ENCODE data around the gene PPP1R37. TPM values are rescaled to one million over a fixed set of nuclear protein-coding genes. Genes with fewer than 3 reads are reported as not detected.

The PPP1R37 gene
- total RNA-seq, 3 donors from 2014 or later (not counting 1 experiment from before 2014, with no cell fraction given) = 23.8 to 29.3 (median 25.0) TPM

DNA sequence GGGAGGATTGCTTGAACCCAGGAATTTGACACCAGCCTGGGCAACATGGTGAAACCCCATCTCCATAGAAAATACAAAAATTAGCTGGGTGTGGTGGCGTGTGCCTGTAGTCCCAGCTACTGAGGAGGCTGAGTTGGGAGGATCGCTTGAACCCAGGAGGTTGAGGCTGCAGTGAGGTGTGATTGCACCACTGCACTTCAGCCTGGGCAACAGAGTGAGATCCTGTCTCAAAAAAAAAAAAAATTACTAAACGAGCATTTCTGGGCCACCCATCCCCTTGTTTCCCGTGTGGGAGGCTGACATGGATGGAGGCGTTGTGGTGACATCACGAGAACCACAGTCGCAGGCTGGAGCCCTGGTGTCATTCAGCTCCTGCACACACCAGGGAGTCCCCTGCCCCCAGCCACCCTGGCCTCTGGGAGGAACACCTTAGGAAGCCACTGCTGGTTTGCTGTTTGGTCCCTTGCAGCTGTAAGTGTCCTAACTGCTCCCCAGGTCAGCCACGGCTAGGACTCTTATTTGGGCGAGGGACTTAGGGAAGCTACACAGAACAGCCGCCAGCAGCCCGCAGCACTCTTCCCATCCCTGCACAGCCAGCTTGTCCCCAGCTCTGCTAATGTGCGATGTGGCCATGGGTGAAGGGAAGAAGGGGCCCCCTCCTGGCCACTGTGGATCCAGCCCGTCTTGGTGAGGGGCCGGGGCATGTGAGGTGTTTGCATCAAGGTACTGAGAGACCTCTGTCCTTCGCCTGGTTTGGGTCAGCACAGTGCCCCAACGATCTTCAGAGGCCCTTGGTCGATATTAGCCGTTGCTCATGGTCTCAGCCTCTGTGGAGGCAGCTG, 55.1 kb downstream of the PPP1R37 start:
- Histone ChIP-seq H3K9me3 (ENCODE audit: control insufficient read depth, insufficient read depth, low read length) (no peaks in the 10 kb centered on the region), H3K27ac (ENCODE audit: low read length) (no peak overlapping the region), H3K4me1 (ENCODE audit: control insufficient read depth, insufficient read depth, low read length) (peaks cover 19% of the 10 kb centered on the region), H3K4me3 (ENCODE audit: low read length) (no peak overlapping the region), H3K27me3 (ENCODE audit: control insufficient read depth, insufficient read depth, low read length) (peaks cover 6% of the 10 kb centered on the region), H3K36me3 (ENCODE audit: control insufficient read depth, insufficient read depth, low read length) (peaks cover 8% of the 10 kb centered on the region)
- H3K4me1 Mint-ChIP-seq = peaks cover 7 to 12% of the 10 kb centered on the region in 2 donors
- H3K4me3 Mint-ChIP-seq = no peak overlapping the region
- DNase-seq (no peak), ATAC-seq (no peak)
- H3K36me3 Mint-ChIP-seq = no peaks in the 10 kb centered on the region
- no peak overlapping the region for H3K27ac Mint-ChIP-seq
- intact Hi-C loops (cut with micrococcal nuclease) = no loop called here
- TF ChIP-seq, protein P1, sequence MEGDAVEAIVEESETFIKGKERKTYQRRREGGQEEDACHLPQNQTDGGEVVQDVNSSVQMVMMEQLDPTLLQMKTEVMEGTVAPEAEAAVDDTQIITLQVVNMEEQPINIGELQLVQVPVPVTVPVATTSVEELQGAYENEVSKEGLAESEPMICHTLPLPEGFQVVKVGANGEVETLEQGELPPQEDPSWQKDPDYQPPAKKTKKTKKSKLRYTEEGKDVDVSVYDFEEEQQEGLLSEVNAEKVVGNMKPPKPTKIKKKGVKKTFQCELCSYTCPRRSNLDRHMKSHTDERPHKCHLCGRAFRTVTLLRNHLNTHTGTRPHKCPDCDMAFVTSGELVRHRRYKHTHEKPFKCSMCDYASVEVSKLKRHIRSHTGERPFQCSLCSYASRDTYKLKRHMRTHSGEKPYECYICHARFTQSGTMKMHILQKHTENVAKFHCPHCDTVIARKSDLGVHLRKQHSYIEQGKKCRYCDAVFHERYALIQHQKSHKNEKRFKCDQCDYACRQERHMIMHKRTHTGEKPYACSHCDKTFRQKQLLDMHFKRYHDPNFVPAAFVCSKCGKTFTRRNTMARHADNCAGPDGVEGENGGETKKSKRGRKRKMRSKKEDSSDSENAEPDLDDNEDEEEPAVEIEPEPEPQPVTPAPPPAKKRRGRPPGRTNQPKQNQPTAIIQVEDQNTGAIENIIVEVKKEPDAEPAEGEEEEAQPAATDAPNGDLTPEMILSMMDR (IDR thresholded peaks at IDR 0.05) = no peak
- no peaks in the 10 kb centered on the region for H3K27me3 Mint-ChIP-seq (ENCODE audit: low read depth in 2 of 2)
- H3K9me3 Mint-ChIP-seq = no peaks in the 10 kb centered on the region
- 95% methylated on average over 17 of the region's 18 CpGs for WGBS (ENCODE audit: insufficient coverage)

DNA sequence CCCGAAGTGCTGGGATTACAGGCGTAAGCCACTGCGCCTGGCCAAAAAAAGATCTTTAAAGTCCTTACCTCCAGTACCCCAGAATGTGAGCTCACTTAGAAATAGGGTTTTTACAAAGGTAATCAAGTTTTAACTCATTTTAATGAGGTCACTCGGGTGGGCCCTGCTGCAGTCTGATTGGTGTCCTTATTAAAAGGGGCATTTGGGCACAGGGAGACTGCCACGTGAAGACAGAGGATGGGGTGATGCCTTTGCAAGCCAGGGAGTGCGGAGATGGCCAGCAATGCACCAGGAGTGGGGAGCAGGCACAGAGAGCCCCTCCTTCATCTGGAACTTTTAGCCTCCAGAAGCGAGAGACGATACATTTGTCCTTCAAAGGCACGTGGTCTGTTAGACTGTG, 56.1 kb downstream of the PPP1R37 start:
- Mint-ChIP-seq H3K27ac (no peak overlapping the region), H3K4me1 (peaks cover 12 to 22% of the 10 kb centered on the region in 2 donors), H3K36me3 (no peaks in the 10 kb centered on the region), H3K9me3 (no peaks in the 10 kb centered on the region), H3K27me3 (ENCODE audit: low read depth in 2 of 2) (no peaks in the 10 kb centered on the region), H3K4me3 (no peak overlapping the region)
- H3K4me3 ChIP-seq (ENCODE audit: low read length) = no peak overlapping the region
- WGBS (ENCODE audit: insufficient coverage) = 76% methylated on average over 9 of the region's 9 CpGs
- no peak for ATAC-seq
- peaks cover 8% of the 10 kb centered on the region for H3K36me3 ChIP-seq (ENCODE audit: control insufficient read depth, insufficient read depth, low read length)
- peaks cover 30% of the 10 kb centered on the region for H3K4me1 ChIP-seq (ENCODE audit: control insufficient read depth, insufficient read depth, low read length)
- H3K27ac ChIP-seq (ENCODE audit: low read length) = no peak overlapping the region
- peaks cover 6% of the 10 kb centered on the region for H3K27me3 ChIP-seq (ENCODE audit: control insufficient read depth, insufficient read depth, low read length)
- intact Hi-C loops (cut with micrococcal nuclease) = no loop called here
- H3K9me3 ChIP-seq (ENCODE audit: control insufficient read depth, insufficient read depth, low read length) = no peaks in the 10 kb centered on the region
- DNase-seq = no peak
- TF ChIP-seq, protein P1 (IDR thresholded peaks at IDR 0.05) = no peak

DNA sequence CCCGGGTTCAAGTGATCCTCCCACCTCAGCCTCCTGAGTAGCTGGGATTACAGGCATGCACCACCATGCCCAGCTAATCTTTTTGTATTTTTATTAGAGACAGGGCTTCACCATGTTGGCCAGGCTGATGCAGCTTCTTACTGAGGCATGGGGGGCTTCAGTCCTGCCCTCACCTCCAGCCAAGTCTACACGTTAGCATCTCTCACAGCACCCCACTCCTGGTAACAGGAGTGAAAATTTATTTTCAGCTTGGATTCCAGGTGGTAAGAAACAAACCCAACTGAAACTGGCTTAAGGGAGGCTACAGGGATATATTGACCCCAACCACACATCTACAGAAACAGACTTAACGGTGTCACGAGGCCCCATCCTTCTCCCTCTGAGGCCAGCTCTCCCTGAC, 57.2 kb downstream of the PPP1R37 start:
- Histone ChIP-seq H3K27me3 (ENCODE audit: control insufficient read depth, insufficient read depth, low read length) (peaks cover 6% of the 10 kb centered on the region), H3K27ac (ENCODE audit: low read length) (no peak overlapping the region)
- H3K4me1 Mint-ChIP-seq = peaks cover 14 to 24% of the 10 kb centered on the region in 2 donors

More for the DNA sequence above, 57.2 kb downstream of the PPP1R37 start:
- Histone ChIP-seq H3K4me3 (ENCODE audit: low read length) (no peak overlapping the region), H3K9me3 (ENCODE audit: control insufficient read depth, insufficient read depth, low read length) (no peaks in the 10 kb centered on the region), H3K4me1 (ENCODE audit: control insufficient read depth, insufficient read depth, low read length) (peaks cover 33% of the 10 kb centered on the region), H3K36me3 (ENCODE audit: control insufficient read depth, insufficient read depth, low read length) (peaks cover 5% of the 10 kb centered on the region)
- H3K9me3 Mint-ChIP-seq = no peaks in the 10 kb centered on the region
- H3K27me3 Mint-ChIP-seq (ENCODE audit: low read depth in 2 of 2) = peaks cover 0 to 3% of the 10 kb centered on the region in 2 donors
- TF ChIP-seq, protein P1 (IDR thresholded peaks at IDR 0.05) = no peak
- WGBS (ENCODE audit: insufficient coverage) = 93% methylated on average over 4 of the region's 4 CpGs
- intact Hi-C loops (cut with micrococcal nuclease) = no loop called here
- H3K27ac Mint-ChIP-seq = no peak overlapping the region
- no peak overlapping the region for H3K4me3 Mint-ChIP-seq
- DNase-seq = no peak
- H3K36me3 Mint-ChIP-seq = no peaks in the 10 kb centered on the region
- no peak for ATAC-seq

All from natural killer cell (primary cell).